Inferior parietal cortex (tissue), 1 donor: Measurements from ENCODE around the gene NSMCE4A.
"Not testable (repeated sequence)": the region's sequence is repeated elsewhere in the genome, so short reads cannot be mapped to it uniquely, and the experiment has no call there.

ENCODE experiments used
- DNase-seq: peaks from one replicate; pipeline ENCODE4 v3.0.0-alpha.2; 2016; ENCODE audit errors: extremely low spot score

The NSMCE4A gene

DNA sequence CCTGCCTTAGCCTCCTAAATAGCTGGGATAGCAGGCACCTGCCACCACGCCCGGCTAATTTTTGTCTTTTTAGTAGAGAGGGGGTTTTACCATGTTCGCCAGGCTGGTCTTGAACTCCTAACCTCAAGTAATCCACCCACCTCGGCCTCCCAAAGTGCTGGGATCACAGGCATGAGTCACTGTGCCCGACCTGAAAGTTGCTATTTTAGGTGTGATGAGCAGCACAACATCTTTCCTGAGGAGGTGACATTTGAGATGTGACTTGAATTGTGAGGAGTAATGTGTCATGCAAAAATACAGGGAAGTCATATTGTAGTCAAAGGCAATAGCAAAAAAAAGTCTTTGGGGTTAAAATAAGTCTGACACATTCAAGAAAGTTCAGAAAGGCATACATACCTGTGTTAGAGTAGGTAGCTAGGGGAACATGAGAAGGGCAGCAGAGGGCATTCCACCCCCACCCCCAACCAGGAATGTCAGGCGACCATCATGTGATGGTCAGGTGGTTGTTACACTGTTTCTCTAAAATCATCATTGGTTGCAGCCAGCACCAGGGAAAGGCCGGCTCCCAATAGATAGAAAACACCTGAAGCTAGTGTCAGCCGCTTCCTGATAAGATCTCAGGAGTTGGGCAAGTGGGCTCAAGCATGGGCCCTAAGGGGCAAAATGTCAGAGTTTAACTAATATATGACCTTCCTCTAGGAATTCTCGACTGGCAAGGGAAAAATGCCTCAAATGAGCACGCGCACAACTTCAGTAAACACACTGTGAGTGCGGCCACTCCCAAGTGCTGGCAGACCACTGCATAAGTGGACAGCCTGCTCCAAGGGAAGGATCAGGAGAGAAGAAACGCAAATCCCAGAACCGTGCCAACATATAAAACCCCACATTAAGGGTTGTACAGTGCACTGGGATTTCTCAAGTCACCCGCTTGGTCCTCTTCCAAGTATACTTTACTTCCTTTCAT is 13.6 kb upstream of the NSMCE4A start, which contains the start of gene TACC2:
Gene TACC2 (plus strand): TSS at position 803 of the 964 bp plus-strand sequence. CDS start 32,819 bp downstream, outside the sequence.
- no peak for DNase-seq

DNA sequence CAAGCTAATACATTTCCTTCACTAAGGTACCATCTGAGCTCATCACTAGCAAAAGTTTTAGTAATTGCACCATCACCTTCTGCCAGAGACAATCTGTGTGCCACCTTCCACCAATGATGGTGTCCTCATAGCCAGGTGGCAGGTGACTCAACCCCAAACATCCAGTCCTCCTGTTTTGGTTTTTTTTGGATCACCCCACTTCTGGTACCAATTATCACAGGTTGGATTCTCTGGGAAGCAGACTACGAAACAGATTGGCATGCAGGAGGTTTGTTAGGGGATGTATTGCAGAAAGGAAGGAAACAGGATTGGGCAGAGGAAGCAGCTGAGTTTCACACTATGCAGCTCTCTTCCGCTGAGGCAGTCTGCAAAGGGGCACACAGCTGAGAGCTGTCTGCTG is 9.4 kb upstream of the NSMCE4A start:
- no peak for DNase-seq

- DNase-seq: no peak
These were observed 8.8 kb upstream of the NSMCE4A start for GRCh38 chr10:121983852-121984251.

- DNase-seq: no peak
These were observed 6.3 kb upstream of the NSMCE4A start for GRCh38 chr10:121981346-121981745.

GRCh38 chr10:121978511-121978910 is 3.5 kb upstream of the NSMCE4A start:
- DNase-seq: no peak

GRCh38 chr10:121976607-121977006 is 1.6 kb upstream of the NSMCE4A start:
- no peak for DNase-seq

DNA sequence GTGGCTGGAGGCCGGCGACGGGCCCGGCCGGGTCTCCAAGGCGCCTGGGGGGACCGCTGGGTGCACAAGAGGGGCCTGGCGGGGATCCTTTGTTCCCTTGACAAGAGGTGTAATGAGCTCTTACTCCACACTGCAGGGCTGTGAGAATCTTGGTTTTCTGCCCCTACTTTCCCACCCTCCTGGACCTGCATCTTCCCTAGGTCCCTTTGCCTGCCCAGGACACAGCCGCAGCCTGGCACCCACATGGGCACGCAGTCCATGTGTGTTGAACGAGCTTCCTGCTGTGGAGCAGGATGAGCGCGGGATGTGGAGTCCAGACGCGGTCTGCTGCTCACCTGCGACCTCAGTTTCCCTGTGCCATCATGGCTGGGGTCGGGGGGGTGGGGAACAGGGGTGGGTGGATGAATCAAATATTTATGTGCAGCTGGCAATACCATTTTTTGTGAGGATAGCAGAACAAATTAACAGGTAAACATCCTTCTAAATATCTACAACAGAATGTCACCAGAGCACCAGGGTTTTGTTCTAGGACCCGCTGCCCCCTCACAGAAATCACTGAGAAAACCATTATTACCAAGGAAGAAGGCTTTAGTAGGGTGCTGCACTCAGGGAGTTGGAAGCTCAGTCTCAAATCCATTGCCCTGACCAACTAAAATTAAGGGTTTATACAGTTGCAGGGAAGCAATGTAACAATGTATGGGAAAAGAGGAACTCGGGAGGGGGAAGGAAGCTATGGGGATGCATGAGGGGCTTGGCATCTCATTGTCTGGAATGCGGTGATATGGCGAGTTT is 474 bp upstream of the NSMCE4A start:
- no peak for DNase-seq

GRCh38 chr10:121974019-121974534 is 940 bp downstream of the NSMCE4A start:
- no peak for DNase-seq

GRCh38 chr10:121969086-121969485 is 5.9 kb downstream of the NSMCE4A start:
- not testable (repeated sequence) for DNase-seq

- DNase-seq: no peak
These were observed 9.0 kb downstream of the NSMCE4A start for GRCh38 chr10:121965996-121966395.

DNA sequence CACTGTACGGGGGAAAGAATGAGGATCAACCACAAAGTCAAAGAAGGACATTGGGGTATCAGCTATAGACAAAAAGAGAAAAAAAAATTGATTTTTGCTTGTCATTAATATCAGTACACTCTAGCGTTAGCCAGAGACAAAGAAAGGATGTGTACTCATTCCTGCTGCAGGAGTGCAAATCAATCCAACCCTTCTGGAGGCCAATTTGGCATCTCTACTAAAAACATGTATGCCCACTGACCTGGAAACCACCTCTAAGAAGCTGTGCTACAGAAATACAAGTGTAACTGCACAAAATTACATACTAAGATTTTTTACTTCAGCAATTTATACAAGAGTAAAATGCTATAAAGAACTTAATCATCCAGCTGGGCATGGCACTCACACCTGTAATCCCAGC is 13.6 kb downstream of the NSMCE4A start:
- no peak for DNase-seq

DNA sequence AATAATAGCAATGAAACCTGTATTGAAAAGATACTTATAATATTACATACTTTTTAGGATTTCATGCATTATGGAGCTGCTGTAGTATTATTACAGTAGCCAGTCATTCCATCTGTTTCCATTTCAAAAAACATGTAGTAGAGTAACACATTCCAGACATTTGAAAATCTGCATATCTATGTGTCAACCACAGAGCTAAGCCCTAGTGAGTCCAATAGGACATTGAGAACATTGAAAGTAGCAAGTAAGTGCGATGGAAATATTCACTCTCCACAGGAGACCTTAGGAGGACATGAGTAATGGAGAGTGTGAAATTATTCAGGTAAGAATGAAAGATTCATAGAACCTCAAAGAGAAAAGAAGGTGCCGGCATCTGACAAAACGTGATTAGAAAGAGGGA is 15.3 kb downstream of the NSMCE4A start:
- no peak for DNase-seq

- DNase-seq: no peak
These were observed 18.6 kb downstream of the NSMCE4A start for GRCh38 chr10:121956111-121957061.

DNA sequence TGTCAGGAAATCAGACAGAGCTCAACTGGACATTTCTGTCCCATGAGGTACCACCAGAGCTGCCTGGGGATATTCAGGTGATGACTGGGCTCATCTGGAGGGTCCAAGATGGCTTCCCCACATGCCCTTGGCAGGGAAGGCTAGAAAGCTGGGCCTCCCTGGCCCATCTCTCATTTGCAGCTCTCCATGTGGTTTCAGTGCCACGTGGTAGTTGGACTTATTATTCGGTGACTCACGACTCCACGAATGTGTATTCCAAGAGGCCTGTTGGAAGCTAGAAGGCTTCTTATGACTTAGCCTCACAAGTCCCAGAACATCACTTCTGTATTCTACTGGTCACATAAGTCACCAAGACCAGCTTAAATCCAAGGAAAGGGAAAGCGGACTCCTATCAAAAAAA is 22.8 kb downstream of the NSMCE4A start:
- no peak for DNase-seq

DNA sequence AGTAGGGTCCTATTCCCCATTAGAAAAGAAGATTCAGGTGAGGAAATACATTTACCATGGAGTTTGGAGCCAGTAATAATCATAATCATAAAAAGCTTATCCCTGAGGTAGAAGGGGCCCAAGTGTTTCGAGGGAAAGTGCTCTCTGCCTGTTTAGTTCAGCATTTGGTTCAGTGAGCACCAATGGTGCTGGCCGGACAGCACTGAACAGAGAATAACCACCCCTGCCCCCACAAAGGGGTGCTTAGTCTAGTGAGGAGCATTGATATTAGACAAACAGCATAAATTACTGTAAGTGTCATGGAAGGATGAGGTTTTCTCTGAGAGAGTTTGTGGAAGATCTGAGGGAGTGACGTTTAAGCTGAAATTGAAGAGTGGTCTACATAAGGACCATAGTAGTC is 25.6 kb downstream of the NSMCE4A start:
- no peak for DNase-seq

GRCh38 chr10:121949049-121949448 is 26.0 kb downstream of the NSMCE4A start:
- DNase-seq: no peak

GRCh38 chr10:121947343-121948330 is 27.4 kb downstream of the NSMCE4A start:
- no peak for DNase-seq

- no peak for DNase-seq
These were observed 32.1 kb downstream of the NSMCE4A start for GRCh38 chr10:121942749-121943416.

DNA sequence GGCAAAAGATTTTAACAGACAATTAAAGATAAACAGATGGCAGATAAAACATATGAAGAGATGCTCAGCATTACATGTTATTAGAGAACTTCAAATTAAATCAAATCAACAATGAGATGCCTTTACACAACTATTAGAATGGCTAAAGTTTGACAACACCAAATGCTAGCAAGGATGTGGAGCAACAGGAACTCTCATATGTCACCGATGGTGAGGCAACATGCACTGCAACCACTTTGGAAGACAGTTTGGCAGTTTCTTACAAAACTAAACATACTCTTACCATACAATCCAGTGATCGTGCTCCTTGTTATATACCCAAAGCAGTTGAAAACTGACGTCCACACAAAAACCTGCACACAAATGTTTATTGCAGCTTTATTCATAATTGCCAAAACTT is 33.5 kb downstream of the NSMCE4A start:
- DNase-seq: no peak
